Inflammatory macrophage treated with lipopolysaccharide for 1 hour (primary cell): ENCODE data around the gene DPP4.
A peak's percentile ranks its signal among the peaks of the same experiment; 100 is the strongest.

Experiments
- DNase-seq, 2 donors: peaks; one replicate each; pipeline ENCODE4 v3.0.0-alpha.2; 2020 to 2022

The DPP4 gene

DNA sequence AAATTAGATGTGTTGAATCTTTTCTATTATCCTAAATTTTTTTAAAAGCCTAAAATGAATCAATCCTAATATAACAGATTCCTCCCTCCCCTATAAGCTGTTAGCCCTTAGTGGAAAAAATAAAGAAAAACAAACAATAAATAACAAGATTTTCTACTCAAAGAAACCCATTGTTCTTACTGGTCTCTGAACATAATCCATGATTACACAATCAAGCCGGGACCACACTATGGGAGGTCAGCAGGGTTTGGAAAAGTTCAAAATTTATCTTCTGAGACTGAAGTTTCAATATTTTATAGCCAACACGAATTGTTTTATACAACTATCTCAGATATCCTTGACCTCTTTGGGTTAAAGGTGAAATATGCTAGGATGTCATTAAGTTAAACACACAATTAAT lies 57.9 kb downstream of the DPP4 start:
- DNase-seq: no peak

DNA sequence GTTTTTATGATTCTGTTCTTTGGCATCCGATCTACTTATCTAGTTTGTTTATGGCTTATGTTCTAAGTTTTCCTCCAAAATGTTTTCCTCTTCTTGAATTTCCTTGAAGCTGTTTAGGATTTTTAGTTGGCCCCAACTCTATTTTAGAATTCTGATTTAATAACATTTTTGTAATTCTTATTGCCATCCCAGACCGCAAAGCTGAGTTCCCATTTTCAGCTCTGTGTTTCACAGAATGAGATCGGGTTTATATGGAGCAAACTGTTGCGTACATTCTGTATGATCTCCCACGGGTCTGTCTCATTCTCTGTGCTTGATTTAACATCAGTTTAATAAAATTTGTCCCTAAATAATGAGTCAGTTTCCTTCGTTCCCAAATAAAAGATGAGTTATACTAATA lies 59.3 kb downstream of the DPP4 start:
- peak; percentile 33 to 59 for DNase-seq

DNA sequence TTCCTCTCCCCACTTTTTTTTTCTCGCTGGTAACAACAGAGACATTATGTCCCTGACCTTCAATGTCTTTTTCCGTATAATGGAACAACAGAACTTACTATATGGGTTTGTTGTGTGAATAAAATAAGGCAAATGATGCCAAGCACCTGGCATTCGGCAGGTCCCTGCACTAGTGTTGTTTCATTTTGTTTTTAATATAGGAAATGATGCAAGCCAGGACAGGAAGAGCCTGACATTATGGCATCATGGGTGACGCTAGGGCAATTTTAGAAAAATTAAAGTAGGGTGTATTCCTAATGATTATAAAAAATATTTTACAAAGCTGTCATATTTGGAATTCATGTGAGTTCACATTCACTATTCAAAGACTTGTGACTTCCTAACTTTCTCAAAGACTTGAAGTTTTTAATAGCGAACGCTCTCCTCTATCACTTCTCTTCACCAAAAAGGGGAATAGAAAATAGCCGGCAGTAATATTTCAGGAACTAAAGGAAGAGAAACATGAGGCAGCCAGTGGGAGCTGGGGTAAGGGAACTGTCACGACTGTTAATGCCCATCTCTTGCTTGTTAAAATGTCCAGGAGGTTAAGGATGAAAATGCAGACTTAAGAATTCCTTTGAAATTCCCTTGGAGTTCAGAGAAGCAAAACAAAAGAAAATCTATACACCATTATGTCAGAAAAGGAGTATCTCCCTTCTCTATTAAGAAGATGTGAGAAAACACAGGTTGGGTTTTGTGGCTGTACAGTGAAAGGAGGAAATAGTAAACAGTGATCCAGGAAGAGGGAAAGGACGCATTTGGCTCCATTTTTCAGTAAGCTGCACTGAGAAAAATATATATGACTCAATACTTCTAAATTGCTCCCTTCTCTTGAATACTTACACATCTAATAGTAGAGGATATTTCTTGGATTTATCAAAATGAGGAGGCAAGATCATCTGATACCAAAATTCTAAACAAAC lies 60.2 kb downstream of the DPP4 start:
- peak; percentile 70 to 78 for DNase-seq

DNA sequence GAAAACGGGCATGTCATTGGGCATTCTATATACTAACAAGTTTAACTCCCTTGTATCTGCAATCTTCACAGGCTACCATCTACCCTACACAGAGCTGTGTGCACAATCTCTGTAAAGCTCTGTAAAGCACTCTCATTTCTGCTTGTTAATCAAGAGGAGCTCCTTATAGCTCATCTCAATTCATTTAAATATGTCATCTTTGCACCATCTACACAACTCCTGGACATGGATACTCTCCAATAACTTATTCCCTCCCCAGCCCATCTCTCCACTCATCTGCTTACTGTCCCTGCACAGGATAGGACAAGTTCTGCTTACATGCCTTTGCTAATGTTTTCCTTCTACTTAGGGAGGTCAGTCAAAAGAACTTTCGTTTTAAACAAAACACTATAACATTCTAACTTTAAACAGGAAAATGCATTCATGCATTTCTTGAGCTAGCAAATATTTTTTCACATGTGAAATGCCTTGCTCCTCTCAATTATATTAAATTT lies 61.4 kb downstream of the DPP4 start:
- DNase-seq: no peak

DNA sequence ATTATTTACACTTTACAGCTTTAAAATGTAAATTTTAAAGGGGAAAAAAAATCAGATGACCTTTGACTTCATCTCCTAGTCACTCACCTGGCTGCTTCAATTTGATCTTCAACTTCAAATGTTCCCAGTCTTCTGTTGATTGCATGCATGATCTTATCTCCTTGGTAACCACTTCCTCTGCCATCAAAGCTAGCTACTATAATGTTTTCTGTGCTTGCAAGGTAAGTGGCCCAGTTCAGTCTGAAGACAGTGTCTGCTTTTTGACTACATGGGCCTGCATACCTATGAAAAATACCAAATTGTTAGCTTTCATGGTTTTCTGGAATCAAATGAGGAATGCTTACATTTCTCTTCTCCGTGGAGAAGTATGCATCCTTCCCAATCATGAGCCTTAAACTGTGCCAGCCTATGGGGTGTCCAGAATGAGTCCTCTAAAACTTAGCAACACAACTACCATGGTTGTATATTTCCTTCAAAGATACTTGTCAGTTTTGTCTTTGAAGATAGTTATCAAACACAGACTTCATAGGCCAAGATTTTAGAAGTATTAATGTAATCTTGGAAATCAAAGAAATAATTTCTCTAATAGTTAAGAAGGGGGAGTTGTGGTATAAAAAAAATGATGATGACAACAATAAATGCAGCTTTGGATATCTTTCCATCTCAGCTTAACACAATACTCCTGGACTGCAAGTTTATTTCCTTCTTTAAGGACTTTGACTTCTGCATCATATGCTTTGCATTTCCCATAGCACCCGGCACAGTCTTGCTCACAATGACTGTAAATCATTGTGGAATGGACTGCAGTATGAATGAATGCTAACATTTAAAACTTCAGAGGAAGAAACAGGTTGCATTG lies 62.1 kb downstream of the DPP4 start:
- DNase-seq: no peak

DNA sequence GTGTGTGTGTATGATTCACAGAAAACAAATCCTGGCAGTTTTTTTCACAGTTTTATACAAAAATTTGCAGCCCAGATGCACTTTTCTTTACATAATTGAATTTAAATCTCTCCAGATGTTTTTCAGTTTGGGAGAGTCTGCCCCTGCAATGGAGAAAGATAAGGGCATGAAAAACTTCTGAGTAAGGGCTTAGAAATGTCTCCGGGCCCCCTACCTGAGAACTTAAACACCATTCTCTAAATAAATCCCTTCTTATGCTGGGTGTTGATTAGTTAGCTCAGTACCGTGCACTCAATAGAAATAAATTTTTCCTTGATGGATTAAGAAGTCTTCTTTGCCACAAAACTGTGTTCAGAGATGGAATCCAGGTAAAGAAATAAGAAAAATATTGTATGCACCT lies 64.5 kb downstream of the DPP4 start:
- DNase-seq: no peak

DNA sequence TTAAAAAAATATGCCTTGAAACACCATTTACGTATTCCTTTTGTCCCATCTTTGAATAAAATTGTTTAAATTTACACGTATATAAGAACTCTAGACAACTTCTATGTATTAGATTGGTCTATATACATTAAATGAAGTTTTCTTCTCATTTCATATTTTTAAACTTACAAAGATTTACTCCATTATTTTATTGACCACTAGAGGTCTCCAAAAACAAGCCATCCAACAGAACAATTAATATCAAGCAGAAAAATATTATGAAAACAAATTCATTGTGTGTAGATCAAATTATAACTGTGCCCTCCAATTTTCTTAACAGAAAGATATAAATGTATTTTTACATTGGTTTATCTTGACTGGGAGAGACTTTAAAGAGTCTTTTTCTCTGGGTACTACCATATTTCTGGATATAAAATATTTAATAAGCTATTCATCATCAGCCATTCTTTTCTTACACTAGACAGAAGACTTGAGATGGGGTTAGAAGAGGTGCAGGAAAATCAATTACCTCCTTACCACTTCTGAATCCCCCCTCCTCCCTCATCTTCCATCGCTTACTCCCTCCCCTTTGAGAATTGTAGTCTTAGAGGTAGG lies 66.5 kb downstream of the DPP4 start:
- peak in 1 of 2 donors; percentile 73 for DNase-seq

DNA sequence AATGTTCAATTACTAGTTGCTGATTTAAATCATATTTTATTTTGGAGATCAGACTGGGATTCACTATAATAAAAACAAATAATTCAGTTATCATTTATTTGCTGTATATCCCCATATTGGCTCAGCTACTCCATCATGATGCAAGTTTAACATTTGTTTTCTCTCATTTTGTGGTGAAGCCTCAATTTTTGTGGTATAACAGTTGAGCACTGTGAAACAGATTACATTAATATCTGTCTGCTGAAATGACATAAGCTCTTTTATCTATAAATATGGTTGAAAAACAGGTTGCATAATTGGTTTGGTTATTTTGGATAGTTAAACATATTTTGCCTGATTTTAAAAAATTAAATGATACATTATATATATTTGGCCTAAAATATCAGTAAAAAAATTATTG lies 67.7 kb downstream of the DPP4 start:
- DNase-seq: no peak

DNA sequence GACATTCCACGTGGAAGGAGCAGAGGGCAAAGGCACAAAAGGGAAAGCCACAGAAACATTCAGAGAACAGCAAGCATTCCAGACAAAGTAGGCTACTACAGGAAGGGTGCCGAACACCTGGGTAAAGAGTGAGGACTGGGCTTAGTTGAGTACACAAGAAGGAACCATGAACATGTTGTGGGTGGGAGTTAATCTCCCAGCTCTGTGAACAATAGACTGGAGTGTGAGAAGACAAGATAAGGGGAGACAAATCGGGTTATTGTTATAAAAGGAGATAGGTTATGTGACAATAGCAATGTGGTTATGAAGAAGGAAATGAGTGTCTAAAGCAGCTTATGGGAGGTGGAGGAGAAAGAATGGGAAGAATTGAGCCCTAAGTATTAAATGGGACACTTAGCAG lies 70.0 kb downstream of the DPP4 start:
- no peak for DNase-seq

DNA sequence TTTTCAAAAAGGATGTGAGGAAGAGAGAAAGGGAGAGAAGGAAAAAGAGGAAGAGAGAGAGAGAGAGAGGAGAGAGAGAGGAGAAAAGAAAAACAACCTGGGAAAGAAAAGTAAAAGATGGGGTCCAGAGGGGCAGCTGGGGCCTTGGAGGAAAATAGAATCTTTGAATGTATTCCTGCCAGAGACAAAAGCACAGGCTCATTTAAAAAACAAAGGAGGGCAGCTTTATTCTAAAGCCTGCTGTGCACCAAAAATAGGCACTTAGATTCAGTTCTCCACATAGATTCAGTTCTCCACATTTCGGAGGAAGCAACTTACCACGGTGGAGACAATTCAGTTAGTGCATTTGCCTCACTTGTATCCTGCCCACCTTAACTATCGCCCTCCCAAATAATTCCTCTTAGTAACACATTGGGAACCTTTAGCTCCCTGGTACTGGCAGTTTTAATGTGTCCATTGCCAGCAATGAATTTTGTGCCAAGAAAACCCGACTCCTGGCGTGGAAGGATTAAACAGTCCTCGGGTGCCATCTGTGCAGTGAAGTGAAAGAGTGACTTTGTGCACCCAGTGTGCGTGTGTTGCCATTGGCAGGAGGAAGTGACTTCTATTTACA lies 71.3 kb downstream of the DPP4 start:
- no peak for DNase-seq

DNA sequence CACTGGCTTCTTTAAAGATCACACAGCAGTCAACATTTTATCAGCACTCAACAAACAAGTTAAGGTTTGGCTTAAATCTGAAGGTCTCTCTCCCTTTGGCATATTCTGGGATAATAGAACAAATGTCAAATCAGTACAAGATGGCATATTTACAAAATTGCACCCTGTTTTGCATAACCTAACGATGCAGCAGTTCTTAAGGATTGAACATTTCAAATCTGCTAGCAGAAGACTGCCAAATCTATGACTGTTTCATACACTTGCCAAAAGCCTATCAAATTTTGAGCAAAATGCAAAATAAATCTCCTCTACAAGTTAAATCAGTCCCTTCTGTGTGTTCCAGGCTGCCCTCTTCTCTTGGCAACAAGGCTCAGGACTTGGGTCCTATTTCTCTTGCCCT lies 73.6 kb downstream of the DPP4 start:
- DNase-seq: no peak

DNA sequence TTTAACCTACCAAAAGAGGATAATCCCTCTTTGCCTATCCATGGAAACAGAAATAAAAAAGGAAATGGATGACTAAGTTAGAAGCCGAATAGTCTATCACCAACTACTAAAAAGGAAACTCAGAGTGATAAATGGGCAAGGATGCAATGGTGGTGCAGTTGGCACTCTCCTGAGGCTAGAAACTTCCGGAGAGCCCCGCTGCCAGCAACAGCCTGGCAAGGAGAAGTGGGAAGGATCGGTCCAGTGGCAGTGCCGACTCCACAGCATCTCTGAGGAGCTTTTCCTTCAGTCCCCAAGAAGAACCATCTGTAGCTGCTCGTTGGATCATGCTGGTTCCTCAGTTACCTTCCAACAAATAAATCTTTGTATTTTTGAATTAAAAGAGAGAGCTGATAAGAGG lies 74.7 kb downstream of the DPP4 start:
- DNase-seq: no peak

DNA sequence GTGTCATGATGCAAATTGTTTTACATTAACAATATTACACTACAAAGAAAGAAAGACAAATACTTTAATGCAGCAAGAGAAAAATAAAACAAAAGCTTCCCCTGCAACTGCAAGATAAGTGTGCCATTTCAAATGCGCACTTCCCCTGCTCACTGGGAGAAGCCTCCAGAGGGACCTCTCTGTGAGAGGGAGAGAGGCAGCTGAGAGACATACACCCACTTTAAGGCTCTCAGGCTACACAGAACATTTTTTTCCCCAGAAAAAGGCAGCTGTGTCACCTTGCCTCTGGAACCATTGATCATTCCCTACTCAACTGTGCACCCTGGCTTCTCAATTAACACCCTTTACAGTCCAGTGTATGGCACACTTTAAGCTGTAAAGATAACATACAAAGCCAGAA lies 75.2 kb downstream of the DPP4 start:
- no peak for DNase-seq

DNA sequence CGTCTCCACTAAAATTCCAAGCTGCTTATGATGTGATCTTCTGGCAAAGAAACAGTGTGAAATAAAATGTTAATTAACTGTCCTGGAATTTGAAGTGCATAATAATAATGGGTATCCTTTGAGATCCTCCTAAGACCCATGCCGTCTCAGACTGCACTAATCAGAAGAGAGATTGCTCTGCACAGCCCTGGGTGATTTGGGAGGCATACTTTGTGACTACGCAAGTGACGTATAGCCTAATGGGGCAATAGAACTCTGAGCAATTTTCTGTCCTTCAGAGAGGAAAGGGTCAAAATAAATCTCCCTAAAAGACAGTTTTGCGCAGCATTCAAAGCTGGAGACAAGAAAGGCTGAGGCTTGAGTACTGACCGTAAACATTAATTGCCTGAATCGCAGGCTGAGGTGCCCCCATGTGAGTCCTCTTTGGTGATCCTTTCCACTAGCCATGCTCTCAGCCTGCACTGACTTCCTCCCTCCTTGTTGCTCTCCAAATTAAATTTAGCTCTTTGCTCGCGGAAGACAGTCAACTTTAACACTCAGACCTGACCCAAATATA lies 76.0 kb downstream of the DPP4 start:
- no peak for DNase-seq

DNA sequence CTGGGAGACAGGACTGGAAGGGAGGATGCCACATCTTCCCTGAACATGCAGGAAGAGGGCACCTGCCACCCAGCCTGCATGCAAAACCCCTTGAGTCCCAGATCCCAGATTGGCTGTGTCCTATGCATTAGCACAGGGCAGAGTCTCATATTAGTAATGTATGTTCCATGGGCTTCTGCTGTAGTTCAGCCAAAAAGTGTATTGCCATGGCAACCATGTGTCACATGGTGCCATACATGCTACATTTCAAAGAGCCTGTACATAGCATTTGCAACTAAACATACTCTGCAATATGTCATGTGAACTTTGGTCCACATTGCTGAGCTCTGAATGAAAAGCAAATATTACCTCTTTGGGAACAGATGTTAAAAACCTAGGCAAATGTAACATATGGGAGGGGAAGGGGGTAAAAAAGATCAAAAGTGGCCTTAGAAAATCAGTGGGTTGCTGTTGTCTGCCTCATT lies 78.4 kb downstream of the DPP4 start:
- DNase-seq: no peak

DNA sequence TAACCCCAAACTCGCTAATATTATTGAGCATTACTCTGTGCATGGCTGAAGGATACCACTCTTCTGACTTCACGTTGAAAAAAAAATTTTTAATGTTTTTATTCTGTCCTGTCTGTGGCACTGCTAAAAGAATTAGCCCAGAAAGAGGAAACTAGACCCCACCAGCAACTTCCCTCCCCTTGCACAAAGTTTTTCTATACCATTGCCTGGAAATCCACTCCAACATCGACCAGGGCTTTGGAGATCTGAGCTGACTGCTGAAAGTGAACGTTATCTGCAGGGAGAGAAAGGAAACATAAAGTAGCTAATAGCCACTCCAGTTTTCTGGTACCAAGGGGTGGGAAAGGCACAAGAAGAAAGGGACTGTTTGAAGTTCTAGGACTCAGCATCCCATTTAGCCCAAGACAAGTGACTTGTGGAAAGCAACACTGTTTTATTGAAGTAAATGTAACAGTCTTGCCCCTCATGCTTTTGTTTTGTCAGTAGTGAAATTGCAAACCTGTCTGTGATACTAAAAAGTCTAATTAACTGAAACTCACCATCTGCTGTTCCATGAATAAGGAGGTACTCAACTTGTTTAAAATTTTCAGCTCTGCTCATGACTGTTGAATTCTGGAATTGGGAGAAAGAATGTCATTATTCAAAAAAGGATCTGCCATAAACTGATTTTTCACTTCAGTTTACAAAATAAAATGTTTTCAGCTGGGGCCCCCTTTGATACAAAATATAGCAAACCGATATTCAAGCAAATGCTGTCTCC lies 79.1 kb downstream of the DPP4 start:
- no peak for DNase-seq

DNA sequence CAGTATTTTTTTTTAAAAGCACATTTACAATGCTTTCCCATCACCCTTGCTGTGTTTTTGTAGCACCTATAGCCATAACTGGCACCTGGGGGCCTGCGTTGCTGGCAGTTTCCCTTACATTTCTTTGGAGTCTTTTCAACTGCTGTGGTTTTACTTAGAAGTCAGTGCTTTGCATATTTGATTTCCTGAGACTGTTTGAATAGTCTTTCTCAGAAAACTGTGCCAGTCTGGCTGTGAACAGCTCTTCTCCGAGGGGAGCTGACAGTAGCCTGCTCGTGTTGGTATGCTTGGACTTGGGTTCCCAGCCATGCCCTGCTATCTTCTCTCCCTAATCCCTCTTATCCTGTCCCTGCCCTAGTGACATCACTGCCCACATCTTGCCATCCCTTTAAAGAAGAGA lies 81.5 kb downstream of the DPP4 start:
- no peak for DNase-seq

DNA sequence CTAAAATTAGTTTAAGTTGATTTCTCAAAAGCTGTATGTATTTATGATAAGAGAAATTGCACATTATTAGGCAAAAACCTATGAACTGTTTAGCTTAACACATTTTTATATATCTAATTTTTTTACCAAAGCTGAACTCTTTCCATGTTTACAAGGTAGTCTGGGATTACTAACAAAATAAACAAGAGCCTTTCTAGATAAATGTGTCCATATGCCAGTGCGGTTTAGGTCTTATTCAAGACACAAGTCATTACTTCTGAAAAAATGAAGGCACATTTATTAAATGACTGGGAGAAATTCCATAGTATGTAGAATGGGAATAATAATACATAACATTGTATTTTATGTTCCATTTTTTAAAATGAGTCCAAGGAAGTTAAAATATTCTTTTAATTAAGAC lies 82.0 kb downstream of the DPP4 start:
- DNase-seq: no peak

DNA sequence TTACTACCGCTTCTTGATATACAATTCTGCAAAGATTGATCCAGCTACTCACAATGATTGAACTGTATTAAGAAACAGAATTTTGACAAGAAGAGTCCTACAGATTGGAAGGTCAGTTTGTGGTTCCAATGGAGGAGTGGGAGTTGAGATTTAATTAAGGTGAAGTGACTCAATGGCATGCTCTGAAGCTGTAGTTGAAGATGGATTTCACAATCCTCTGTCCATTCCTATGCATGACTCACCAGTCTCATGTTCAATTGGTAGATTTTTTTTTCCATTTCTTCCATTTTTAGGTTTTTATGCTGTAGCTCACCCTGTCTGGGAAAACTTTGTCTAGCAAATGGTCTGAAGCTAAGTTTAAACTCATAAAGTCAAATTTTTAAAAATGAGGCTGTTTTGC lies 83.3 kb downstream of the DPP4 start:
- DNase-seq: peak; percentile 60 to 83

DNA sequence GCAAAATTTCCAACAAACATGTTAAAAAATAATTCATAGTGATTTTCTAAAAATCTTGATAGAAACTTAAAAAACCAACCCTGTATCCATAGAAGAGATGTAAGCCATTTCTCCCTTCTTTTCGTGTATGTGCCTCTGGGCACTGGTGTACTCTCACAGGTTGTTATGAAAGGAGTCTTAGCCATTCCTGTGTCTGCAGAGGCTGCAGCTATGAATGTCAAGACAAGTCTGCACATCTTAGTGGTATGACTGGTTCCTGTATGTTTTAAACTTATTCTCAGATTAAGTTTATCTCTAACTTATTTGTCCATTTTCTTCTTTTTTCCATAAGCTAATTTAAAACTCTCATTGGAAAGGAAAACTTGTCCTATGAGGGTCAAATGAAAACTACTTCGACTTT lies 84.0 kb downstream of the DPP4 start:
- DNase-seq: no peak

DNA sequence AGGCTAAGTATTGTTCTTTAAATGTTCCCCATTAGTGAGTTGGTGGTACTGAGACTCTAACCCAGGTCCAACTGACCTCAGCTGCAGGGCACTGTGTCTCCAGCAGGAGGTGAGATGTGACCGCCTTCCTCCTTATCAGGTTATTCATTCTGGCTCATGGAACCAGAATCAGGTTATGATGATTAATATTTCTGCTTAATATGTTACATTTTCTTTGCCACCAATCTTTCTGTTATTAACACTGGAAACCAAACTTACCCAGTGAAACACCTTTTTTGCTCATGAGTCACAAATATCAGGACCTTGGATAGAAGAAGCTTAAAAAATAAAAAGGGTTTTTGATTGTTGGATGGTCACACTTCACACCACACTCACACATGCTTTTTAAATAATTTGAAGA lies 85.4 kb downstream of the DPP4 start:
- DNase-seq: no peak

DNA sequence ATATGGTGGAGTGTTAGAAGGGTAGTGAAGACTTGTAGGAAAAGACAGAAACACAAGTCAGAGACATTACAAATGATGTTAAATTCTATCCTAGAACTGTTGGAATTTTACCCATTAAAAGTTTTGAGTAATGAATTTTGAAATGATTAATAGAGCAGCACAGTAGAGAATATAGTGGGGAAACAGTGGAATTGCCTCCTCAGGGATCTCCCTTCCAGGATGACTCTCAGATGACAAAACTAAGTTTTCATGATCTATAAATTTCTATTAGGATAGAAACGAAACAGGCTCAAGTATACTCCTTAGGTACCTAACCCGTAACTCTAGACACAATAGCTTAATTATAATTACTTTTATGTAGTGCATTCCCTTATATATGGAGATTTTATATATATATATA lies 86.7 kb downstream of the DPP4 start:
- DNase-seq: no peak
